OCI-LY3 (cell line): ENCODE data around the gene TBC1D23.

Source experiments
- H2AFZ ChIP-seq: fragments of 200-600, 300-600 bp; shearing (Covaris generic); 2 replicates; pipeline ENCODE4 v1.6.0; 2014; ENCODE audit warnings: antibody characterized with exemption, low read depth, low read length
- H3K27ac ChIP-seq: fragments of 200-600, 300-600 bp; sonication (generic); 2 replicates; pipeline ENCODE4 v1.5.1; 2014; ENCODE audit warnings: mild to moderate bottlenecking, low read length, moderate library complexity, mixed read lengths
- H3K27me3 ChIP-seq: fragments of 200-600, 300-600 bp; sonication (generic); 2 replicates; pipeline ENCODE4 v1.6.1; 2014; ENCODE audit warnings: low read depth, low read length, mixed read lengths
- H3K36me3 ChIP-seq: fragments of 200-600, 300-600 bp; sonication (generic); replicated peaks from 2 replicates; pipeline ENCODE3; 2014; ENCODE audit warnings: low read depth, low read length, mixed read lengths
- H3K4me1 ChIP-seq: fragments of 300-600, 200-600 bp; sonication (generic); 2 replicates; pipeline ENCODE4 v1.6.1; 2014; ENCODE audit warnings: low read length, mixed read lengths
- H3K4me2 ChIP-seq: fragments of 200-600, 300-600 bp; sonication (generic); 2 replicates; pipeline ENCODE4 v1.6.1; 2014; ENCODE audit warnings: low read length, mixed read lengths
- H3K4me3 ChIP-seq: fragments of 300-600, 200-600 bp; sonication (generic); 2 replicates; pipeline ENCODE4 v1.5.1; 2014; ENCODE audit warnings: antibody characterized with exemption, mild to moderate bottlenecking, low read length, moderate library complexity
- H3K79me2 ChIP-seq: fragments of 300-600, 200-600 bp; shearing (Covaris generic); 2 replicates; pipeline ENCODE4 v1.6.1; 2014; ENCODE audit warnings: mild to moderate bottlenecking, low read length, mixed read lengths
- H3K9ac ChIP-seq: fragments of 300-600, 200-600 bp; shearing (Covaris generic); 2 replicates; pipeline ENCODE4 v1.6.0; 2014; ENCODE audit warnings: mild to moderate bottlenecking, low read length, moderate library complexity
- H3K9me3 ChIP-seq: fragments of 200-600, 300-600 bp; shearing (Covaris generic); 2 replicates; pipeline ENCODE4 v1.6.1; 2014; ENCODE audit warnings: low read length, mixed read lengths; ENCODE audit not compliant: insufficient read depth
- H4K20me1 ChIP-seq: fragments of 200-600, 300-600 bp; sonication (generic); 2 replicates; pipeline ENCODE4 v1.6.1; 2016; ENCODE audit warnings: low read length, mixed read lengths; ENCODE audit not compliant: insufficient read depth
- CTCF ChIP-seq: fragments of 200-600, 300-600 bp; sonication (generic); IDR thresholded peaks from 2 replicates; pipeline ENCODE4 v1.5.1; 2014; ENCODE audit warnings: antibody characterized with exemption, low read length, low read depth
- EZH2phosphoT487 ChIP-seq: fragments of 200-600 bp; shearing (Covaris generic); IDR thresholded peaks from 2 replicates; pipeline ENCODE4 v1.6.1; 2018; ENCODE audit warnings: antibody characterized with exemption, mixed run types, low read depth

TBC1D23 gene

GRCh38 chr3:100311011-100311410 lies 50.2 kb downstream of the TBC1D23 start:
- Histone ChIP-seq H3K27ac (no peak overlapping the region), H3K9me3 (no peaks in the 10 kb centered on the region), H3K4me2 (no peak overlapping the region), H3K79me2 (no peaks in the 10 kb centered on the region), H3K4me3 (no peak overlapping the region), H3K27me3 (no peaks in the 10 kb centered on the region), H3K4me1 (no peaks in the 10 kb centered on the region), H3K36me3 (peaks cover 12% of the 10 kb centered on the region), H2AFZ (no peak overlapping the region), H4K20me1 (no peaks in the 10 kb centered on the region), H3K9ac (no peak overlapping the region)
- TF ChIP-seq CTCF (no peak), EZH2phosphoT487 (no peak)

GRCh38 chr3:100316641-100317069 lies 55.9 kb downstream of the TBC1D23 start:
- no peak overlapping the region for H3K27ac ChIP-seq
- no peaks in the 10 kb centered on the region for H3K9me3 ChIP-seq
- no peaks in the 10 kb centered on the region for H3K4me1 ChIP-seq
- H3K9ac ChIP-seq = no peak overlapping the region
- no peaks in the 10 kb centered on the region for H3K36me3 ChIP-seq
- TF ChIP-seq CTCF (peak; percentile 63), EZH2phosphoT487 (no peak)
- H3K79me2 ChIP-seq = no peaks in the 10 kb centered on the region
- no peak overlapping the region for H3K4me3 ChIP-seq
- no peaks in the 10 kb centered on the region for H3K27me3 ChIP-seq
- no peak overlapping the region for H2AFZ ChIP-seq
- H4K20me1 ChIP-seq = no peaks in the 10 kb centered on the region
- H3K4me2 ChIP-seq = peak overlapping the region; percentile 42

GRCh38 chr3:100317912-100318311 lies 57.1 kb downstream of the TBC1D23 start:
- H3K79me2 ChIP-seq = no peaks in the 10 kb centered on the region
- H3K9me3 ChIP-seq = no peaks in the 10 kb centered on the region
- H3K9ac ChIP-seq = no peak overlapping the region
- no peak overlapping the region for H3K27ac ChIP-seq
- H3K4me2 ChIP-seq = no peak overlapping the region
- TF ChIP-seq CTCF (no peak), EZH2phosphoT487 (no peak)
- no peaks in the 10 kb centered on the region for H3K27me3 ChIP-seq
- no peaks in the 10 kb centered on the region for H4K20me1 ChIP-seq
- no peak overlapping the region for H3K4me3 ChIP-seq
- no peaks in the 10 kb centered on the region for H3K4me1 ChIP-seq
- no peaks in the 10 kb centered on the region for H3K36me3 ChIP-seq
- no peak overlapping the region for H2AFZ ChIP-seq

GRCh38 chr3:100319951-100320350 lies 59.2 kb downstream of the TBC1D23 start:
- no peak overlapping the region for H3K9ac ChIP-seq
- no peak overlapping the region for H3K27ac ChIP-seq
- no peaks in the 10 kb centered on the region for H3K79me2 ChIP-seq
- no peak overlapping the region for H3K4me2 ChIP-seq
- H2AFZ ChIP-seq = no peak overlapping the region
- no peaks in the 10 kb centered on the region for H3K36me3 ChIP-seq
- no peaks in the 10 kb centered on the region for H4K20me1 ChIP-seq
- peaks cover 4% of the 10 kb centered on the region for H3K4me1 ChIP-seq
- H3K9me3 ChIP-seq = no peaks in the 10 kb centered on the region
- H3K4me3 ChIP-seq = no peak overlapping the region
- no peak for TF ChIP-seq EZH2phosphoT487
- TF ChIP-seq CTCF = no peak
- no peaks in the 10 kb centered on the region for H3K27me3 ChIP-seq
